Gastrocnemius medialis (tissue), 4 donors: ENCODE results near the gene DISP3.

Experiments
- CTCF ChIP-seq, 5 experiments: fragments of 450-650 bp in 3 of 5; fragments of 200-600 bp in 2 of 5; sonication (generic) in 2 of 5; IDR thresholded peaks in 4 of 5; conservative IDR thresholded peaks in 1 of 5; 1 replicate in 4 of 5; 2 replicates in 1 of 5; pipeline ENCODE4 v1.5.1; 2016 to 2019; ENCODE audit warnings: antibody characterized with exemption in 5 of 5, mild to moderate bottlenecking in 3 of 5, moderate library complexity in 3 of 5
- POLR2A ChIP-seq, 2 donors: fragments of 450-650 bp; IDR thresholded peaks; one replicate each; pipeline ENCODE4 v1.6.1; 2017; ENCODE audit warnings: antibody characterized with exemption in 2 of 2, mild to moderate bottlenecking in 2 of 2, moderate library complexity in 2 of 2

DNA sequence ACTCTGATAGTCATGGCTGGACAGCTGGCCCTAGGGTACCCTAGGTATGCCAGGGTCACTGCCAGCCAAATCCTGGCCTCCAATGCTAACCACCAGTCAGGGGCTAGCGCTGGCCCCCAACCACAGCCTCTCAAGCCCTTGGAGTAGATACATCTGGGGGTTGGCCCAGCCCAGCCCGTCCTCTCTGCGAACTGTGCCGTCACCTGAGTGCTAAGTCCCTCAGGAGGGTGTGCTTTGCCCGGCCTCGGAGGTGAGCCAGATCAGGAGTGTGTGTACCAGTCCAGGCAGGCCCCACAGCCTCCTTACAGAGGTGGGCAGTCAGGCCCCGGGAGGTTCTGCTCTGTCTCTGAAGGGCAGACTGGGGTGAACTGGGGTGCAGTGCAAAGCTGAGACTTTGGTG lies 34.0 kb upstream of the DISP3 start:
- TF ChIP-seq POLR2A (IDR thresholded peaks at IDR 0.05) (no peak), CTCF (IDR thresholded peaks at IDR 0.05 in 4 of 5, conservative IDR thresholded peaks at IDR 0.05 in 1 of 5) (no peak)
